ENCODE results near the gene LAMA2.

DNA sequence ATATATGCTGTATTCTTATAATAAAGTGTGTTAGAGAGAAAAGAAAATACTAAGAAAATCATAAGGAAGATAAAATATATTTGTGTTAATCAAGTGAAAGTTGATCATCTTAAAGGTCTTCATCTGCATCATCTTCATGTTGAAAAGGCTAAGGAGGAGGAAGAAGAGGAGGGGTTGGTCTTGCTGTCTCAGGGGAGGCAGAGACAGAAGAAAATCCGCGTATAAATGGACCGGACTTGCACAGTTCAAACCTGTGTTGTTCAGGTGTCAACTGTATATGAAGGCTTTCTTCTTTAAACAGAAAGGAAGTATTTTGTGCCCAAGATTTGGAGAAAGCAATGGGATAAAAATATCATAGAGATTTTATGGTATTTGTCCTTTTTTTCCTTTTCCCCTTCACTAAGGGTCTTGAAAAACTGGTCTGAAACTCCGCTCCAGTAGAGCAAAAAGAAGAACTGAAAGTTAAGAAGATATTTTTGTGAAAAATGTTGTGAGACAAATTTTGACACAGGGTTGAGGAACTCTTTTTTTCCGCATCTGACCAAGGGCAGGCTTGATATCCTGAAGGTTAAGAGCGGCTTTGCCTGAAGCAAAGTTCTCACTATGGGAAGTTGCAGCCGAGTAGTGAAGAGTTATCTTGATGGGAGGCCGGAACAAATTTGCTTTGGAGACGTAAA is 350.7 kb downstream of the LAMA2 start:
- TF ChIP-seq, protein P1, sequence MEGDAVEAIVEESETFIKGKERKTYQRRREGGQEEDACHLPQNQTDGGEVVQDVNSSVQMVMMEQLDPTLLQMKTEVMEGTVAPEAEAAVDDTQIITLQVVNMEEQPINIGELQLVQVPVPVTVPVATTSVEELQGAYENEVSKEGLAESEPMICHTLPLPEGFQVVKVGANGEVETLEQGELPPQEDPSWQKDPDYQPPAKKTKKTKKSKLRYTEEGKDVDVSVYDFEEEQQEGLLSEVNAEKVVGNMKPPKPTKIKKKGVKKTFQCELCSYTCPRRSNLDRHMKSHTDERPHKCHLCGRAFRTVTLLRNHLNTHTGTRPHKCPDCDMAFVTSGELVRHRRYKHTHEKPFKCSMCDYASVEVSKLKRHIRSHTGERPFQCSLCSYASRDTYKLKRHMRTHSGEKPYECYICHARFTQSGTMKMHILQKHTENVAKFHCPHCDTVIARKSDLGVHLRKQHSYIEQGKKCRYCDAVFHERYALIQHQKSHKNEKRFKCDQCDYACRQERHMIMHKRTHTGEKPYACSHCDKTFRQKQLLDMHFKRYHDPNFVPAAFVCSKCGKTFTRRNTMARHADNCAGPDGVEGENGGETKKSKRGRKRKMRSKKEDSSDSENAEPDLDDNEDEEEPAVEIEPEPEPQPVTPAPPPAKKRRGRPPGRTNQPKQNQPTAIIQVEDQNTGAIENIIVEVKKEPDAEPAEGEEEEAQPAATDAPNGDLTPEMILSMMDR (IDR thresholded peaks at IDR 0.05) = no peak
- no peak for TF ChIP-seq POLR2A (IDR thresholded peaks at IDR 0.05; ENCODE audit: low read depth)
